ENCODE measurements around the gene FAM3D.

- TF ChIP-seq EZH2 (IDR thresholded peaks at IDR 0.05; ENCODE audit: borderline replicate concordance, low read depth, low read length, poor library complexity, severe bottlenecking) = no peak
- TF ChIP-seq CTCF (conservative IDR thresholded peaks at IDR 0.05; ENCODE audit: low read depth, low read length) = peak; percentile 70
Observed at GRCh38 chr3:58630076-58630709, 36.4 kb downstream of the FAM3D start.
